K562 (cell line): ENCODE measurements around the gene ZNF644. TPM values are rescaled to one million over a fixed set of nuclear protein-coding genes. Genes with fewer than 3 reads are reported as not detected.

Source experiments
- ARID3A ChIP-seq: IDR thresholded peaks from 2 replicates; pipeline ENCODE4 v1.6.1; 2012; ENCODE audit warnings: low read depth, low read length, improper control_type of control experiment, borderline replicate concordance
- ARNT ChIP-seq, 2 experiments: fragments of 450-650 bp; IDR thresholded peaks; 2 replicates each; pipeline ENCODE4 v1.6.1; 2016; ENCODE audit warnings: mild to moderate bottlenecking in 1 of 2
- ATF6 ChIP-seq: sonication (generic); formaldehyde crosslinking; IDR thresholded peaks from 2 replicates; pipeline ENCODE4 v1.4.0; 2020; ENCODE audit warnings: mild to moderate bottlenecking, missing genetic modification reagents
- BHLHE40 ChIP-seq: IDR thresholded peaks from 2 replicates; pipeline ENCODE4 v1.6.1; 2011; ENCODE audit warnings: low read length, improper control_type of control experiment
- CBFA2T3 ChIP-seq: fragments of 450-650 bp; IDR thresholded peaks from 2 replicates; pipeline ENCODE4 v1.6.1; 2017
- EP400 ChIP-seq: fragments of 450-650 bp; IDR thresholded peaks from 2 replicates; pipeline ENCODE4 v1.6.1; 2017; ENCODE audit warnings: antibody characterized with exemption, mild to moderate bottlenecking, moderate library complexity
- GATAD2A ChIP-seq: fragments of 450-650 bp; IDR thresholded peaks from 2 replicates; pipeline ENCODE4 v1.6.1; 2017
- MECOM ChIP-seq: fragments of 250-450 bp; sonication (Bioruptor Pico); IDR thresholded peaks from 2 replicates; pipeline ENCODE4 v1.8.0; 2022; ENCODE audit warnings: inconsistent platforms
- PML ChIP-seq: IDR thresholded peaks from 2 replicates; pipeline ENCODE4 v1.6.1; 2012; ENCODE audit warnings: low read length, inconsistent platforms
- POLR2G ChIP-seq: fragments of 200-400 bp; formaldehyde crosslinking; IDR thresholded peaks from 2 replicates; pipeline ENCODE4 v1.6.1; 2017; ENCODE audit warnings: low read depth, mild to moderate bottlenecking, antibody characterized with exemption, low read length, moderate library complexity
- PTRF ChIP-seq: fragments of 450-650 bp; IDR thresholded peaks from 2 replicates; pipeline ENCODE4 v1.6.1; 2016; ENCODE audit warnings: mild to moderate bottlenecking, missing genetic modification characterization, missing compliant biosample characterization
- SP2 ChIP-seq: IDR thresholded peaks from 2 replicates; pipeline ENCODE4 v1.6.1; 2011; ENCODE audit warnings: mild to moderate bottlenecking, low read depth, low read length, moderate library complexity; ENCODE audit not compliant: poor library complexity, severe bottlenecking; ENCODE audit errors: extremely low read depth
- SPI1 ChIP-seq: IDR thresholded peaks from 2 replicates; pipeline ENCODE4 v1.6.1; 2011; ENCODE audit warnings: low read depth, low read length, control low read depth, borderline replicate concordance
- TBP ChIP-seq: optimal IDR thresholded peaks from 2 replicates; pipeline ENCODE3; 2011; ENCODE audit warnings: low read depth, low read length, improper control_type of control experiment
- THRA ChIP-seq: fragments of 450-650 bp; IDR thresholded peaks from 2 replicates; pipeline ENCODE4 v1.6.1; 2017; ENCODE audit warnings: mild to moderate bottlenecking, moderate library complexity
- polyA plus RNA-seq, 8 experiments: library from polyadenylated mRNA; depleted of rRNA in 4 of 8; stranded (reverse) in 5 of 8; unstranded in 3 of 8; fragments of >200 nt; fragmentation: Nextera tagmentation in 2 of 8; fragmentation: Illumina TruSeq in 1 of 8; extraction: Ambion mirVana in 2 of 8; extraction: Trizol in 1 of 8; gene quantifications; 2 replicates each; pipeline versions ENCODE4 v1.2.1 to v1.2.3, GENCODE V29; 2011 to 2014; ENCODE audit warnings: inconsistent platforms in 1 of 8, missing spikeins in 1 of 8
- total RNA-seq, 7 experiments: library from RNA; depleted of rRNA in 6 of 7; stranded (reverse); fragments of >200 nt in 6 of 7; fragmentation: Illumina TruSeq in 2 of 7; extraction: Trizol in 2 of 7; gene quantifications; 2 replicates each; pipeline versions ENCODE4 v1.2.1 to v1.2.3, GENCODE V29; 2011 to 2021; ENCODE audit warnings: low replicate concordance in 1 of 7
- TF ChIP-seq, protein P1 (sequence below): fragments of 450-650 bp; IDR thresholded peaks from 2 replicates; pipeline ENCODE4 v1.6.1; 2016; ENCODE audit warnings: borderline replicate concordance
- TF ChIP-seq, protein P2 (sequence below), 2 experiments: fragments of 450-650 bp; conservative IDR thresholded peaks; 2 replicates each; pipeline ENCODE4 v1.6.1; 2017; ENCODE audit warnings: mild to moderate bottlenecking in 2 of 2, moderate library complexity in 2 of 2

Gene ZNF644
- total and polyA plus RNA-seq, 9 of the 15 experiments (the other 6 are each of a cell fraction or from before 2014, with no cell fraction given): 25.3 to 71.4 (median 39.6) TPM

GRCh38 chr1:91021686-91022517 is at the start of gene ZNF644 (continued):
- TF ChIP-seq SP2: no peak
- TF ChIP-seq, protein P1, sequence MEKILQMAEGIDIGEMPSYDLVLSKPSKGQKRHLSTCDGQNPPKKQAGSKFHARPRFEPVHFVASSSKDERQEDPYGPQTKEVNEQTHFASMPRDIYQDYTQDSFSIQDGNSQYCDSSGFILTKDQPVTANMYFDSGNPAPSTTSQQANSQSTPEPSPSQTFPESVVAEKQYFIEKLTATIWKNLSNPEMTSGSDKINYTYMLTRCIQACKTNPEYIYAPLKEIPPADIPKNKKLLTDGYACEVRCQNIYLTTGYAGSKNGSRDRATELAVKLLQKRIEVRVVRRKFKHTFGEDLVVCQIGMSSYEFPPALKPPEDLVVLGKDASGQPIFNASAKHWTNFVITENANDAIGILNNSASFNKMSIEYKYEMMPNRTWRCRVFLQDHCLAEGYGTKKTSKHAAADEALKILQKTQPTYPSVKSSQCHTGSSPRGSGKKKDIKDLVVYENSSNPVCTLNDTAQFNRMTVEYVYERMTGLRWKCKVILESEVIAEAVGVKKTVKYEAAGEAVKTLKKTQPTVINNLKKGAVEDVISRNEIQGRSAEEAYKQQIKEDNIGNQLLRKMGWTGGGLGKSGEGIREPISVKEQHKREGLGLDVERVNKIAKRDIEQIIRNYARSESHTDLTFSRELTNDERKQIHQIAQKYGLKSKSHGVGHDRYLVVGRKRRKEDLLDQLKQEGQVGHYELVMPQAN: no peak
- no peak for TF ChIP-seq THRA
- TF ChIP-seq PML: peak; percentile 72; the same call in 1 of the 2 replicates
- TF ChIP-seq TBP: peak; percentile 80
- peak; percentile 77; the same call in 1 of the 2 replicates for TF ChIP-seq ATF6 (CRISPR knock-in tag)
- TF ChIP-seq EP400: peak; percentile 94
- no peak for TF ChIP-seq CBFA2T3
- TF ChIP-seq ARNT (IDR thresholded peaks at IDR 0.05): no peak
- no peak for TF ChIP-seq PTRF (tag)
- TF ChIP-seq, protein P2, sequence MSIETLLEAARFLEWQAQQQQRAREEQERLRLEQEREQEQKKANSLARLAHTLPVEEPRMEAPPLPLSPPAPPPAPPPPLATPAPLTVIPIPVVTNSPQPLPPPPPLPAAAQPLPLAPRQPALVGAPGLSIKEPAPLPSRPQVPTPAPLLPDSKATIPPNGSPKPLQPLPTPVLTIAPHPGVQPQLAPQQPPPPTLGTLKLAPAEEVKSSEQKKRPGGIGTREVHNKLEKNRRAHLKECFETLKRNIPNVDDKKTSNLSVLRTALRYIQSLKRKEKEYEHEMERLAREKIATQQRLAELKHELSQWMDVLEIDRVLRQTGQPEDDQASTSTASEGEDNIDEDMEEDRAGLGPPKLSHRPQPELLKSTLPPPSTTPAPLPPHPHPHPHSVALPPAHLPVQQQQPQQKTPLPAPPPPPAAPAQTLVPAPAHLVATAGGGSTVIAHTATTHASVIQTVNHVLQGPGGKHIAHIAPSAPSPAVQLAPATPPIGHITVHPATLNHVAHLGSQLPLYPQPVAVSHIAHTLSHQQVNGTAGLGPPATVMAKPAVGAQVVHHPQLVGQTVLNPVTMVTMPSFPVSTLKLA (conservative IDR thresholded peaks at IDR 0.05): peak; percentile 72 to 88
- TF ChIP-seq ARID3A: no peak
- peak; percentile 51 for TF ChIP-seq BHLHE40
- no peak for TF ChIP-seq GATAD2A
- TF ChIP-seq SPI1: no peak
- no peak for TF ChIP-seq MECOM (CRISPR knock-in tag)
- peak; percentile 97 for TF ChIP-seq POLR2G
